ENCODE measurements around the gene IMPA2. TPM values are rescaled to one million over a fixed set of nuclear protein-coding genes. Genes with fewer than 3 reads are reported as not detected.

Gene IMPA2
- total and polyA plus RNA-seq, 4 donors, result 43.4 to 65.4 (median 61.5) TPM

DNA sequence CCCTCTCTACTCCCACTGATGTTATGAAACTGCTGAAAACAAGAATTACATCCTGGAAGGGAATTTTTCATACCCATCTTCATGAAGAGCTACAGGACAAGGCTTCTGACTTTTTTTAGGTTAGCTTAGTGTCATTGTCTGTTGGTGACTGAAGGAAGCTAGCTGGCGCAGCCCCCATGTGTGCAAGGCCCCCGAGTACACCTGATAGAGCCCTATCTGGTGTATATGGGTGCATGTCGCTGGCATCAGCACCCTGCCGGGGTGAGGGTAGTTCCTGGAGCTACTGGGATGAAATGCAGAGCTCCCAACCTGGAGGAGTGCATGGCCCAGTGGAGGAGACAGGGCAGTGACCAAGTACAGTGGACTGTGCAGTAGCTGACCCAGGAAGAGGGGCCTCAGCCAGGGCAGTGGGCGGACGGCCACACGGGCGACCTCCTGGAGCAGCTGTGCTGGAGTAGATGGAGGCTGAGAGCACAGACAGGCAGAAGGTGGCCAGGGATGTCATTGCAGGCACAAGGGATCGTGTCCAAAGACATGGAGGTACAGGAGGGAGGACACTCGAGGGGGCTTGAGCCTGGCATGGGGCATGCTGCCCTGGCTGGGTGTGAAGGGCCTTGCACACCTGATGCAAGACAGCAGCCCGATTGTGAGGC is 12.1 kb downstream of the IMPA2 start:
- no peak for DNase-seq
- no peak overlapping the region for H3K9ac ChIP-seq (ENCODE audit: insufficient read depth in 1 of 2, low read length in 2 of 2)
- ATAC-seq (ENCODE audit: insufficient read depth, low FRiP score), result no peak
- WGBS, 2 donors, result 88 to 90% methylated on average over 11 of the region's 11 CpGs
- H3K9me3 ChIP-seq (ENCODE audit: control insufficient read depth in 4 of 4, insufficient read depth in 3 of 4, low read length in 3 of 4), result no peaks in the 10 kb centered on the region
- TF ChIP-seq, protein P1, sequence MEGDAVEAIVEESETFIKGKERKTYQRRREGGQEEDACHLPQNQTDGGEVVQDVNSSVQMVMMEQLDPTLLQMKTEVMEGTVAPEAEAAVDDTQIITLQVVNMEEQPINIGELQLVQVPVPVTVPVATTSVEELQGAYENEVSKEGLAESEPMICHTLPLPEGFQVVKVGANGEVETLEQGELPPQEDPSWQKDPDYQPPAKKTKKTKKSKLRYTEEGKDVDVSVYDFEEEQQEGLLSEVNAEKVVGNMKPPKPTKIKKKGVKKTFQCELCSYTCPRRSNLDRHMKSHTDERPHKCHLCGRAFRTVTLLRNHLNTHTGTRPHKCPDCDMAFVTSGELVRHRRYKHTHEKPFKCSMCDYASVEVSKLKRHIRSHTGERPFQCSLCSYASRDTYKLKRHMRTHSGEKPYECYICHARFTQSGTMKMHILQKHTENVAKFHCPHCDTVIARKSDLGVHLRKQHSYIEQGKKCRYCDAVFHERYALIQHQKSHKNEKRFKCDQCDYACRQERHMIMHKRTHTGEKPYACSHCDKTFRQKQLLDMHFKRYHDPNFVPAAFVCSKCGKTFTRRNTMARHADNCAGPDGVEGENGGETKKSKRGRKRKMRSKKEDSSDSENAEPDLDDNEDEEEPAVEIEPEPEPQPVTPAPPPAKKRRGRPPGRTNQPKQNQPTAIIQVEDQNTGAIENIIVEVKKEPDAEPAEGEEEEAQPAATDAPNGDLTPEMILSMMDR (IDR thresholded peaks at IDR 0.05; ENCODE audit: control extremely low read depth, extremely low read depth), result no peak
- H3K4me1 ChIP-seq (ENCODE audit: control insufficient read depth in 5 of 5, insufficient read depth in 5 of 5, low read length in 5 of 5), result peaks cover 0 to 37% (median 18%) of the 10 kb centered on the region in 5 donors
- no peak overlapping the region for H3K27ac ChIP-seq (ENCODE audit: low read depth in 1 of 2, low read length in 1 of 2)
- no peaks in the 10 kb centered on the region for H3K36me3 ChIP-seq (ENCODE audit: control insufficient read depth in 4 of 4, insufficient read depth in 4 of 4, low read length in 4 of 4)
- H3K4me3 ChIP-seq, result no peak overlapping the region
- H3K27me3 ChIP-seq (ENCODE audit: control insufficient read depth in 3 of 3, insufficient read depth in 3 of 3, low read length in 2 of 3), result no peaks in the 10 kb centered on the region

DNA sequence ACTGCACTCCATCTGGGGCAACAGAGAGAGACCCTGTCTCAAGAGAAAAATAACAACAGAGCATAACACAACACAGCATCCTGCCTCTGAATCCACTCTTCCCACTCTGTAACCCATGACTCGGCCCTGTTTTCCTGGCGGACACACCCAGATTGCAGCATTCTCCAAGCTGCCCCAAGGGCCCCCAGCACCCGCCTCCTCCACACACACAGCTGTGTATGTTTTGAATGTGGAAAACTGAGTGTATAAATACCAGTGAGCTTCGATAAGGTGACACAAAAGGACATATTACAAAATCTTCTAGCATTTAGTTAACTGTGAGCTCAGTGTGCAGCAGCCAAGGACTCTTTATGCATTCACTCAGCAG is 13.0 kb downstream of the IMPA2 start:
- Histone ChIP-seq H3K36me3 (ENCODE audit: control insufficient read depth in 4 of 4, insufficient read depth in 4 of 4, low read length in 4 of 4) (peaks cover 0 to 3% (median 0%) of the 10 kb centered on the region in 4 donors), H3K9me3 (ENCODE audit: control insufficient read depth in 4 of 4, insufficient read depth in 3 of 4, low read length in 3 of 4) (no peaks in the 10 kb centered on the region), H3K27ac (ENCODE audit: low read depth in 1 of 2, low read length in 1 of 2) (peak overlapping the region; percentile 2 to 48), H3K4me3 (no peak overlapping the region), H3K9ac (ENCODE audit: insufficient read depth in 1 of 2, low read length in 2 of 2) (no peak overlapping the region), H3K4me1 (ENCODE audit: control insufficient read depth in 5 of 5, insufficient read depth in 5 of 5, low read length in 5 of 5) (peaks cover 0 to 35% (median 16%) of the 10 kb centered on the region in 5 donors), H3K27me3 (ENCODE audit: control insufficient read depth in 3 of 3, insufficient read depth in 3 of 3, low read length in 2 of 3) (no peaks in the 10 kb centered on the region)
- DNase-seq, result peak in 2 of 3 donors; percentile 20 to 61
- TF ChIP-seq, protein P1 (IDR thresholded peaks at IDR 0.05; ENCODE audit: control extremely low read depth, extremely low read depth), result no peak
- WGBS, 2 donors, result 38 to 53% methylated on average over 4 of the region's 4 CpGs
- no peak for ATAC-seq (ENCODE audit: insufficient read depth, low FRiP score)

DNA sequence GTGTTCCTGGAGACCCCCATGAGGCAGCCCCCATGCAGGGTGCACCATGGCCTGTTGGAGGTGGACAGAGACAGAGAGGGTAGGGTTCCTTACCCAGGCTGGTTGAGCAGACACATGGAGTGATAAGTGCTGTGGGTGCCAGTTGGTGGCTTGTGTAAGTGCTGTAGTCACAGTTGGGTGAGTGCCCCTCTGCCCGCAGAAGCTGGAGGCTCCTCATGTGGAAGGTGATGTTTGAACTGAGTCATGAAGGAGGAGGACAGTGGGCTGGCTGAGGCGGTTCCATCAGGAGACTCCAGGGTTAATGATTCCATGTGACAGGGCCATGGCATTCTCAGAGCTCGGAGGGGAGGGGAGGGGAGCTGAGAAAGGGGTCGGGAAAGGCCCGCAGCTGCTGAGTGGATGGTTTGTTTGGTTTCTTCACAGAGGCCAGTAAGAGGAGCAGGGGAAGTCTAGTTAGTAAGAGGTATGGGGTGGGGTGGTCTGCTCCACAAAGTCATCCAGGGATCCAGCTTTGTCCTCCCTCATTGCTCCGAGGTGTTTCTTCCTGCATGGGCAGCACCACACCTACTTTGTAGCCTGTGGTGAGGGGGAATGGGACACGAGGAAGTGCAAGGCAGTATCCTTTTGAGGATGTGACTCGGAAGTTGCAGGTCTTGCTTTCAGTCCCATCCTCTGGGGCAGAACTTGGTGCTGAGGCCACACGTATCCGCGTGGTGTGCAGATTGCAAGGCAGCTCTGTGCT is 13.6 kb downstream of the IMPA2 start:
- peaks cover 0 to 3% (median 0%) of the 10 kb centered on the region in 4 donors for H3K36me3 ChIP-seq (ENCODE audit: control insufficient read depth in 4 of 4, insufficient read depth in 4 of 4, low read length in 4 of 4)
- H3K4me1 ChIP-seq (ENCODE audit: control insufficient read depth in 5 of 5, insufficient read depth in 5 of 5, low read length in 5 of 5), result peaks cover 0 to 30% (median 16%) of the 10 kb centered on the region in 5 donors
- ATAC-seq (ENCODE audit: insufficient read depth, low FRiP score) (peak; percentile 25), DNase-seq (peak in 1 of 3 donors; percentile 22)
- WGBS, 2 donors, result 39 to 50% methylated on average over 11 of the region's 11 CpGs
- peak overlapping the region; percentile 2 to 48 for H3K27ac ChIP-seq (ENCODE audit: low read depth in 1 of 2, low read length in 1 of 2)
- H3K27me3 ChIP-seq (ENCODE audit: control insufficient read depth in 3 of 3, insufficient read depth in 3 of 3, low read length in 2 of 3), result no peaks in the 10 kb centered on the region
- no peaks in the 10 kb centered on the region for H3K9me3 ChIP-seq (ENCODE audit: control insufficient read depth in 4 of 4, insufficient read depth in 3 of 4, low read length in 3 of 4)
- TF ChIP-seq, protein P1 (IDR thresholded peaks at IDR 0.05; ENCODE audit: control extremely low read depth, extremely low read depth), result no peak
- H3K9ac ChIP-seq (ENCODE audit: insufficient read depth in 1 of 2, low read length in 2 of 2), result no peak overlapping the region
- no peak overlapping the region for H3K4me3 ChIP-seq
